Measurements from ENCODE around the gene PHYHIPL.
"Not testable (repeated sequence)": the region's sequence is repeated elsewhere in the genome, so short reads cannot be mapped to it uniquely, and the experiment has no call there.

The PHYHIPL gene

DNA sequence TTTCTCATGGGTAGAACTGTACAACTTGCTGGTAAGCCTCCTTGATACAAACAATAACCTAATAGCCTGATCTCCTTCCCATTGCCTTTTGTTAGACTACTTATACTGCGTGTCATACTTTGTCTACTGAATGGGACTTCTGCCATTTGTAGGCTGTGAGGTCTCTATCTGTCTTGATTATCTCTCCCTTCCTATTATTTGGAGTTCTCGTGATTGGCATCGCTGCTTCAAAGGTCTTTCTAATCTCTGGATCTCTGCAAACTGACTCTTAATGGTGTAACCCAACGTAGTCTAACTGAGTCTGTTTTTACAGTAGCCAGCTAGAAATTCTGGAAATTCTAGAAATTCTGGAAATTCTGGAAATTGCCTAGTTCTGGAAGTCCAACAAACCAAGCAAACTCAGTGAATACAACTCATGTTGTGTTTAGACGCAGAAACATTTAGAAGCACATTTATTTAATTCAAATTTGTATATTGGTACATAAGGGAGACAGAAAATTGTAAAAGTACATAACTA lies 29.8 kb downstream of the PHYHIPL start:
- no peak for DNase-seq

DNA sequence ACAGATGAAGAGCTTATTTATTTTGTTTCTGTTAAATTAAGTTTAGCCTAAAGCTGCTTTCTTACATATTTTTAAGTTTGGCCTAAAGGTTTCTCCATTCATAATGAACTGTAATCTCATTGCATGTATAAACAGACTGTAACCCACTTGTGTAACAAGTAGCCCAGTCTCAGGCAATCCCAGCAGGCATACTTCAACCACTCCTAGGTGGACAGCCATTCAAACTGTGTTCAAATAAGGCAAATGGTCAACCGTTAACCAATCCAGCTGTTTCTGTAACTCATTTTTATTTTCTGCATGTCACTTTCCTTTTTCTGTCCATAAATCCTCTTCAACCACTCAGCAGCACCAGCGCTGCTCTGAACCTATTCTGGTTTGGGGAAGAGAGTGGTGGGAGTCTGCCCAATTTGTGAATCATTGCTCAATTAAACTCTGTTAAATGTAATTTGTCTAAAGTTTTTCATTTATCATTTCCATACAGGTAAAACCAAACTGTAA lies 35.9 kb downstream of the PHYHIPL start:
- DNase-seq = no peak

DNA sequence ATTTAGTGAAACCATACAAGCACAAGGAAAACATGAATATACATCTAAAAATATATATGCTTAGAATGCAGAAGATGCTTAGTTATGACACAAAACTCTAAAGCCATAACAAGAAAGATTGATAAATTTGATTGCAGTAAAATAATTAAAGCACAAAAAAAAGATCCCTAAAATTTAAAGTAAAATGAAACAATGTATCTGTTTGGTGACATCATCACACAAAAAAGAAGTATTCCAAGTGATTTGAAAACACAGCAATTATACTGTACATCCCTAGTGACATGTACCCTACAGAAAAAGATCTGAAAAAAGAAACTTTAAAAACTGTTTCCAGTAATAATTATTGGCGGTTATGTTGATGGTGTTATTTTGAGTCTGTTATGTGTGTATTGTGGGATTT lies 37.7 kb downstream of the PHYHIPL start:
- no peak for DNase-seq

DNA sequence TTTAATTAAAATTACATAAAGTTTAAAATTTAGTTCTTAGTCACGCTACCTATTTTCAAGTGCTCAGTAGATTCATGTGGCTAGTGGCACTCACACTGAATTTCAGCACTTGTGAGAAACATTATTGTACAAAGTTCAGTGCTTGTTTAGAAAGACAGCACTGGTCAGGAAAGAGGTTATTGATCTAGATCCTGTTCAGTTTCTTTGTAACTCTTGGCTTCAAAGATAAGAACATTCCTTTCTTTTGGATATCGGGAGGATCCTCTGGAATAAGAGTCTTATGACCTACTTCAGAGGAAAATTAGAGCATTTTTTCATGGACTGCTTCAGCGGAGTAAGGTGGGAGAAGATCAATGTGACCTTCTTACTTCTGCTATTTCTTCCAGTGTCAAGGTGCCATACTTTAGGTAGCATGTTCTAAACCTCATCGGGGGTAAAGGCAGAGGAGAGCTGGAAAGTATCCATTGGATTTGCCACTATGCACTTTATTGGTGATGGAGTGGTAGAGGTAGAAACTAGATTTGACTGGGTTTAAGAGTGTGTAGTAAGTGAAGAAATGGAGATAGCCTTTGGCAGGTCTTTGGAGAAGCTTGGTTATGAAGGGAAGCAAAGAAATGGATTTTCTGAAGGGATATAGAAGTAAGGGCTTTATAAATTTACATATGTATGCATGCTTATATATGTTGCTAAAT lies 39.9 kb downstream of the PHYHIPL start:
- no peak for DNase-seq

DNA sequence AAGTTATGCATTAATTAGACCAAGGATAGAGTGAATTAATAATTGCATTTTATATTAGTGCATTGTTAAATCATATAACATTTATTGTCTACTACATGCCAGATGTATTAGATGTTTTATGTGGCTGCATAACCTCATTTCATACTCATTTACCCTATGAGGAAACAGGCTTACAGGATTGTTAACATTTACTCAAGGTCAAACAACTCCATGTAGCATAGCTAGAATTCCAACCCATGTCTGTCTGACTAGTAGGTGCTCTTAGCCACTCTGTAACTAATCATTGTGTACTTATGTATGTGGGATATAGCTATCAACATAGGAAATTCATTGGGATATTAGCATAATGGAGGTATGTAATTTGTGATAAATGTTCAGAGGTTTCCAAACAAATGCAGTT lies 46.3 kb downstream of the PHYHIPL start:
- no peak for DNase-seq

DNA sequence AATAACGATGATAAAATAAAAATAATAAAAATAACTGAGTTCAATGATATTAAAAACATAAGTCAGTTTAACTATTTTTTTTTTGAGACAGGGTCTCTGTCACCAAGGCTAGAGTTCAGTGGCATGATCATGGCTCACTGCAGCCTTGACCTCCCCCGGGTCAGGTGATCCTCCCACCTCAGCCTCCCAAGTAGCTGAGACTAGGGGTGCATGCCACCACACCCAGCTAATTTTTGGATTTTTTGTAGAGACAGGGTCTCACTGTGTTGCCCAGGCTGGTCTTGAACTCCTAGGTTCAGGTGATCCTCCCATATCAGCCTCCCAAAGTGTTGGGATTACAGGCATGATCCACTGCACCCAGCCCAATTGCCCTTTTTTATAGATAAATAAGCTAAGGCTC lies 47.2 kb downstream of the PHYHIPL start:
- DNase-seq = not testable (repeated sequence)

DNA sequence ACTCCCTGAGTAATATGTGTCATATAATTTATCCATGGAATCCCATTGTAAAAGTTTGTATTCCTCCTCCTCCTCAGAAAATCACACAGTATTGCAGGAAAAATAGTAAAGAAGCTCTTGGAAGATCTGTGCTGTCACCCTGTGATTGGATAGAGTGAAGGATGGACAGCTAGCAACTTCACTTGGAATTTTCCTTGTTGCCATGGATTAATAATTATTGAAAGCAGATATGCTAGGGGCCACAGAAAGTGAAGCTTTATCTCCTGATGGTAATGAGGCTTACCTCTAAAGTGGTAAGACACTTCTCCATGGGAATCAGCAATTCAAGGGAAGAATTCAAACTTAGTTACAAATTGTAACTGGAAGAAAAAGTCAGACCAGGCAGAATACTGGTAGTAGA lies 48.8 kb downstream of the PHYHIPL start:
- DNase-seq = no peak

DNA sequence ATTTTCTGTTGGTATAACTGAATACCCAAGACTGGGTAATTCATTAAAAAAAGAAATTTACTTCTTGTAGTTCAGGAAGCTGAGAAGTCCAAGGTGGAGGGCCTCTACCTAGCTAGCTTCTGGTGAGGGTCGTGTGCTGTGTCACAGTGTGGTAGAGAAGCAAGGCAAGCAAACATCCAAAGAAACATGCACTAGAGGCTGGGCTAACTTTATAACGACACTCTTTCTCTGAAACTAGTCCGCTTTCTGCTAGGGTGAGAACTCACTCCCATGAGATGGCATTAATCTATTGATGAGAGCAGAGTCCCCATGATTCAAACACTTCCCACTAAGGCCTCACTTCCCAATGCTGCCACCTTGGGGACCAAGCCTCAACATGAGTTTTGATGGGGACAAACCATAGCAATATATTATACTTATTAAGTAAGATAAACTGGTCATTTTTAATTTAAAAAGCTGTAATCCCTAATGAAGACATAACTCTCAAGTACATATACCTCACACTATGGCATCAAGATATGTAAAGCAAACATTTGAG lies 50.8 kb downstream of the PHYHIPL start:
- DNase-seq = no peak

DNA sequence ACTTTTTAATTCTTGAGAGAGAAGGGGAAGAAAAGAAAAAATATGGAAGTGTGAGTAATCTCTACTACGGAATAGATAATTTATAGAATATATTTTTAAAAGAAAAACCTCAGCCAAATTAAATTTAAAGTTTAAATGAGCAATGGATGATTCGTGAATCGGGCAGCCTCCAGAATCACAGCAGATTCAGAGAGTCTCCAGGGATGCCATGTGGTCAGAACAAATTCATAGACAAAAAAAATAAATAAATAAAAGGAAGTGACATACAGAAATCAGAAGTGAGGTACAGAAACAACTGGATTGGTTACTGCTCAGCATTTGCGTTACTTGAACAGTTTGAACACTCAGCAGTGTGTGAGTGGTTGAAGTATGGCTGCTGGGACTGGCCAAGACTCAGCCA lies 53.0 kb downstream of the PHYHIPL start:
- DNase-seq = no peak

DNA sequence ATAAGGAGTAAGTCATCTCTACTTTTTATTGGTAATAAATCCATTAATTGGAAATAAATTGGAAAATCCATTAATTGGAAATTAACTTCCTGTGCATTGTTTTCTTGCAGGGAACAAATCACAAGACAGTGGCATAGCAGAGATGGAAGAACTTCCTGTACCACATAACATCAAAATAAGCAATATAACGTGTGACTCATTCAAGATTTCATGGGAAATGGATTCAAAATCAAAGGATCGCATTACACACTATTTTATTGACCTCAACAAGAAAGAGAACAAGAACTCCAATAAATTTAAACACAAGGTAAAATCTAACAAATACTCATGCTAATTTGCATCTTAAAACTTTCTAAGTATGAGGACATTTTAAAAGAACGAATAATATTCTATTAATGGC lies 57.8 kb downstream of the PHYHIPL start:
- no peak for DNase-seq

DNA sequence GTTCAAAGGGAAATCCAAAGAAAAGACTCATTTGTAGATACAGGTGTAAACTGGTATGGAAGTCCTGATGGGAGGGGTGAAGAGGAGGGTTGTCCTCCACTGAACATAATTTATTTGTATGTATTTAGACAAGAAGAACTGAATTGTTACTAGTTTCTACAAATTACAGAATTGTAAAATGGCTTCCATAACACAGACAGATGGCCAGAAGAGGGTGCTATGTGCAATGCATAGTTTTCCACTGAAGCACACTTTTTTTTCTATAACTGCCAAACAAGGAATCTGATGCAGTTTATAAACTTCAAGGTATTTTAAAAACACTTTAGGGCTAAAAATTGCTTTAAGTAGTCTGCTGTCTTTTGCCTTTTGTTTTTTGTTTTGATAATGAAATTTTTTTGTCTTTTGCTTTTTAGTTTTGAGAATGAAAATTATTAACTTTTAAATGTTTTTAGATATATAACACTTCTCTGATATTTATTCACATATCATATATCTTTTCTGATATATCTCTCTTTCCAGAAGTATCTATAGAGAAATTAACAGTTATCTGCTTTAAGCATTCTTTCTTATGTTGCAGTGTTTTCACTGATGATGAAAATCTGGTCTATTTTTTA lies 58.5 kb downstream of the PHYHIPL start:
- DNase-seq = peak; percentile 56

DNA sequence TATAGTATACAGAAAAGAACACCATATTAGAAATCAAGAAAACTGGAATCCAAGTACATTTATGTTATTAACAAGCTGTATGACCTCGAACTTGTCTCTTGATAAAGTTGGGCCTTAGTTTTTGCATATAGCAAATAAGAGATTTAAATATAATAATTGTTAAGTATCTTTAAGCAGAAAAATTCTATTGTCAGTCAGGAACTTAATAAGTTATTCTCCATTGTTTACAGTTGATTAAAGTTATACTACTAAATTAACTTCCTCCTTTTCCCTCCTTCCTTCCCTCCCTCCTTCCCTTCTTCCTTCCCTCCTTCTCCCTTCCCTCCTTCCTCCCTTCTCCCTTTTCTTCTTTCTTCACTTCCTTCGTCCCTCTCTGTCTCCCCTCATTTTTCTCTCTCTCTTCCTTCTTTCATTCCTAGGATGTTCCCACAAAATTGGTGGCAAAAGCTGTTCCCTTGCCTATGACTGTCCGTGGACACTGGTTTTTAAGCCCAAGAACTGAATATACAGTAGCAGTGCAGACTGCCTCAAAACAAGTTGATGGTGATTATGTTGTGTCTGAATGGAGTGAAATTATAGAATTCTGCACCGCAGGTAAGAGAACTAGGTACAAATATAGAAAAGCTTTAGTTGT lies 59.7 kb downstream of the PHYHIPL start:
- DNase-seq = no peak

DNA sequence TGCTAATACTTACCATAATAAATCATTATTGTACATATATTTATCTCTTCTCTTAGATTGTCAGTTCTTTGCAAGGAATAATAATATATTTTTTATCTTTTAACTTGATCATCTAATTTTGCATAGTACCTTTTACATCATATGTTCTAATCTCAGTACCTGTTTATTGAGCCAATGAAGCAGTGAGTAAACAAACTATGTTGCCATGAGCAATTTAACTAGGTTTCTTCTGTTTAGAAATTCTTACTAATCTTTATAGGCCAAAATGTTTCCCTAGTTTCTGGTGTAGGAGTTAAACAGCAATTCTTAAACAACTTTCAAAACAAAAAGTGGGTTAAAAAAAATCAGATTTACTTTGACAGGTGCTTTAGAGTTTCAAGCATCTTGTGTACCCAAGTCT lies 61.3 kb downstream of the PHYHIPL start:
- no peak for DNase-seq

DNA sequence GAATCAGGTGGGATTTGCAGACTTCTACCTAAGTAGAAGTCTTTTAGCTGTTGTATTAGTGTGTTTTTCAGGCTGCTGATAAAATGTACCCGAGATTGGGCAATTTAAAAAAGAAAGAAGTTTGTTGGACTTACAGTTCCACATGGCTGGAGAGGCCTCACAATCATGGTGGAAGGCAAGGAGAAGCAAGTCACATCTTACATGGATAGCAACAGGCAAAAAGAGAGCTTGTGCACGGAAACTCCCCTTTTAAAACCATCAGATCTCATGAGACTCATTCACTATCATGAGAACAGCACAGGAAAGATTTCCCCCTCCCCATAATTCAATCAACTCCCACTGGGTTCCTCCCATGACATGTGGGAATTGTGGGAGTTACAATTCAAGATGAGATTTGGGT lies 62.7 kb downstream of the PHYHIPL start:
- not testable (repeated sequence) for DNase-seq

DNA sequence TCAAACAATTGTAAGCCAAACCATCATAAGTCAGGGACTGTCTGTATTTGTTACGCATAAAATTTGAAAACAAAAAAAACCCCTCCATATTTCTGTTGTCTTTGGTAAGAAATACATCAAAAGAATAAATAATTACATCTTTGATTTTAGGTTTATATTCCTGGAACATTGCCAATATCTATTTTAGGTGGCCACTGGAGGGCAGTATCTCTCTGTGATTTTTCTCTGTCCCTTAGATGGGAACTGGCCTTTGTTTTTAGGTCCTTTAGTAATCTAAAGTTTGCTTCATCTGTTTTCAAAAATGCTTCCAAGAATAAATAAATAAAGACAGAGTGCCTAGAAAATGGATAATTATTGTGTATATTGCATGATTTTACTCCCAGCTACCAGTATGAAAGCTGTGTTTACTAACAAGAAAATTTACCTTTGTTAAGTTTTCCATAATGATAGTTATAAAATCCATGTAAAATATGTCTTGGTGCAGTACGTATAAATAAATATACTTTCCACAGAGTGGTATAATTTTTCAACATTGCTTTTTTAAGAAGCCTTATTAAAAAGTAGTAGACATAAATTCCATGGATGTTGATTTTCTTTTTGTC lies 64.2 kb downstream of the PHYHIPL start:
- peak; percentile 78 for DNase-seq

DNA sequence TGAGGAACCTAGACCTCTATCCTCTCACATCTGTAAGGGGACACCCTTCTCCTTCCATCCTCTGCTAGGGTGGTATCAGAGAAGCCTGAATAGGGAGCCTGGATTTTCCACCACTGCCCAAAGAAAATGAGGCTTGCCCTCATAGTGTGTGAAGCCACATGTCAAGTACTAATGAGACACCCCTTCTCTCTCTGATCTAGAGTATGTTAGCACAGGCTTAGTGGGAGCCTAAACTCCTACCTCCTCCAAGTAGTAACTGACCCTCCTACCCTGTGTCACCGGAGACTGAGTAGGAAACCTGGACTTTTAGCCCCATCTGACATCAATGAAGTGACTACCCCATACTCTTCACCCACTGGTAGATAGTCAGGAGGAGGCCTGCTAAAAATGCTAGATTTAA lies 65.6 kb downstream of the PHYHIPL start:
- no peak for DNase-seq

DNA sequence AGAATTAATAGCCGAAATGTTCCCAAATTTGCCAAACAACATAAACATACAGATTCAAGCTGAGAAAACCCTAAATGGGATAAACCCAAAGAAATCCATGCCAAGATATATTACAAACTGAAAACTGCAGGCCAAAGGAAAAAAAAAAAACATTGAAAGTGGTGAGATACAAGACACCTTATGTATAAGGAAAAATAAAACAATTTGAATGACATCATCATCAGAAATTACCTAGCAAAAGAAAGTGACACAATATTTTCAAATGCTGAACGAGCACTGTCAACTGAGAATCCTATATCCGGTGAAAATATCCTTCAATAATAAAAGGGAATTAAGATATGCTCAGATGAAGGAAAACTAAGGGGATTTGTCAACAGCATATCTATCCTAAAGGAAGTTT lies 66.5 kb downstream of the PHYHIPL start:
- no peak for DNase-seq

DNA sequence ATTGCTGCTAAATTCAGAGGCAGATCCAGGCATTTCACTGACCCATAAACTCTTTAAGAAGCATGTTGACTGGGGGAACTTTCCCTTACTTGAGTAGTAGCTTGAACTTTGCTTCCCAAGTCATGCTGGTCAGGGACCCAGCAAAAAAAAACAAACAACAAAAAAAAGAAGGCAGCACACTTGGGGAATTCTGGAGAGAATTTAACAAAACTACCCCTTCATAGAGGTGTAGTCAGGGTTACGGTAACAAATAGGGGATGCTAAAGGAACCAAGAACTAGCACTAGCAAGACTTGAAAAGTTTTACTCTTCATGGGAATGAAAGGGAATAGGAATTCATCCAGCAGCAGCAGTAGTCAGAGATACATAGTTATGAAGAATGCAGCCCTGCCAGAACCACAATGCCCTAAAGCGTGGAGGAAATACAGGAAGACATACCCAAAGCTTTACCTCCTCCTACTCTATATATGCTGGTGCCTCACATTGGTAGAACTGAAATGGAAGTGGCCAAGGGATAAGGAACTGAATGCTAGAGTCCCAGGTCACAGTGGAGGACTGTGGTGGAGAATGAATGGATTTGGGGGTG lies 67.3 kb downstream of the PHYHIPL start:
- DNase-seq = no peak

DNA sequence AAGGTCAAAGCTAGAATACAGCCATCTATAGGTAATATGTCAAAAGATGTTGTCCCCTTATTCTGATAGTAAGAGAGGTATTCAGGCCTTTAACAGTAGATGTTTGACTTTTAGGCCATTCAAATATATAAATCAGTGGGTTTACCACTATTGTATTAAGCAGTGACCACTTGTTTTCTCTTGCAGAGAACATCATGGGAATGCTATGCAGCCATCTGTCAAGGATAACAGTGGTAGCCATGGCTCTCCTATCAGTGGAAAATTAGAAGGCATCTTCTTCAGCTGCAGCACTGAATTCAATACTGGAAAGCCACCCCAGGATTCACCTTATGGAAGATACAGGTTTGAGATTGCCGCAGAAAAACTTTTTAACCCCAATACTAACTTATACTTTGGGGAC lies 68.4 kb downstream of the PHYHIPL start:
- no peak for DNase-seq

DNA sequence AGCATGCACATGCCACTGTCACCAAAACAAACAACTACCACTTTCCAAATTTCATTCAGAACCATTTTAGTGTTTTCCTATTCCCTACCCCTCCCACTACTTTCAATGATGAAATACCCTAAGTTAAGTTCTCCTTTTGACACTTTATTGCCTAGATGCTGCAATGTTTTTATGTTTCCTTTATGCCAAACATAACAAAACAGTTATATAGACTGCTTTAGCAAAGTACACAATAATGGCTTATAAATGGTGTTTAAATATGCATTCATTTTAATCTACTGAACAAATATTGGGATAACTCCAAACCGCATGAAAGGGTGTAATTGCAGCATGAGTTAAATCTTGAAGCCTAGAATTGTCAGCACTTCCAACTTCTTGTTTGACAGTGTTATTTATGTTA lies 69.2 kb downstream of the PHYHIPL start:
- DNase-seq = no peak

DNA sequence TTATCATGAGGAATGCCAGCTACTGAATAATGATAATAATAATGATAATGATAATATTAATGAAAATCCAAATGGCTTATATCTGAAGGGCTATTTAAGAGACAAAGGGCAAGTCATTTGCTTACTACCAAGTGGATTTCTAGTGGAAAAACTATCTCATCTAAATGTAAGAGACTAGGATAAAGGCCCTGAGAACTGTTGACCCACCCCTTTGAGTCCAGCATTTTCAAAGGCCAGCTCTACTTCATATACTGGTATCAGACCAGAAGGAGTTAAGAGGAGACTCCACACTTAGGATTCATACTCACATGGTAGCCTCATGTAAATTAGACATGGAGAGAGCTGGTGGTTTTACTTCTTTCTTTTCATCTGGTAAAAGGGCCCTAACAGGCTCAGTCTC lies 76.0 kb downstream of the PHYHIPL start:
- DNase-seq = no peak

DNA sequence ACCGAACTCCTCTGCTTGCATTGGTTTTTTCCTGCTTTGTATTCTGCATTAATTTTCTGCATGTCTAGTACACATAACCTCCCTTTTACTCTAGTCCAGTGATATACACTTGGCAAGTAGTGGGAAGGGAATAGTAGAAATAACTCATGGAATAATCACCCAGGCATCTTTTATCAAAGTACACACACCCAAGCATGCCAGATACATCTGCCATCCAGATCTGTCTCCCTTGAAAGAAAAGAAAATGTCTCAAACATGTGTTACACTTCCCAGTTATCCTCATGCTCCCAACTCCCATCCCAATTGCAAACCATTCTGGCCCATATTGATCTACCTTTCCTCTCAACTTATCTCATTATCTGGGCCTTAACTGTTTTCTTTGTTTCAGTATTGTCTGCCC lies 79.0 kb downstream of the PHYHIPL start:
- DNase-seq = no peak

DNA sequence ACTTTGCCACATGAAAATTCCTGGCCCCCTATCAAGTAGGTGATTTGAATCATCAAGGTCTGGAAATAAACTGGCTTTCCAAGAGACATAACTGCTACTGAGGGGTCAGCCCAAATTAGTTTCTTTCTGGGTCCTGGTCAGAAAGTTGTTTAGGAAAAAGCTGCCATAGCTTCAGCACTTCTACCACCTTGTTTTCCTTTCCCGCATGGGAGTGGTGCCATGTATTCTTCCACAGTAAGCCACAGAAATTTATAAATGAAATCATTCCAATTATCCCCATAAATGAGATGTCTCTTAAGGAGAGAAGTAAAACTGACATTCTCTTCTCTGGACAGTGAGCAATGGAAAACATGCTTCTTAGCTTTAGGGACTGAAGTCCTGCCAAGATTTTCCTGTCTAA lies 80.8 kb downstream of the PHYHIPL start:
- no peak for DNase-seq

All from hematopoietic multipotent progenitor cell treated with erythropoietin and hydrocortisone succinate and interleukin-3 and kit ligand, for 6 days (in vitro differentiated cells).